Stomach (tissue), 4 donors: ENCODE data around the gene SEC23B.

Experiments used
- CTCF ChIP-seq, 7 experiments: fragments of 450-650 bp in 4 of 7; fragments of 200-600 bp in 3 of 7; sonication (generic) in 3 of 7; IDR thresholded peaks; one replicate each; pipeline ENCODE4 v1.5.1; 2016 to 2019; ENCODE audit warnings: antibody characterized with exemption in 7 of 7, control low read depth in 2 of 7, mild to moderate bottlenecking in 1 of 7
- POLR2A ChIP-seq, 4 donors: fragments of 450-650 bp; IDR thresholded peaks; one replicate each; pipeline ENCODE4 v1.6.1; 2016; ENCODE audit warnings: antibody characterized with exemption in 4 of 4, control low read depth in 2 of 4, mild to moderate bottlenecking in 1 of 4, moderate library complexity in 1 of 4
- POLR2AphosphoS5 ChIP-seq, 3 donors: sonication (generic); formaldehyde crosslinking; IDR thresholded peaks; one replicate each; pipeline ENCODE4 v1.6.1; 2016; ENCODE audit warnings: antibody characterized with exemption in 3 of 3

GRCh38 chr20:18496042-18496441 lies 11.7 kb upstream of the SEC23B start:
- TF ChIP-seq CTCF (IDR thresholded peaks at IDR 0.05) = no peak
- TF ChIP-seq POLR2A (IDR thresholded peaks at IDR 0.05) = no peak
- TF ChIP-seq POLR2AphosphoS5 (IDR thresholded peaks at IDR 0.05) = no peak
